AG04450 (cell line): ENCODE measurements around the gene DOCK3. TPM values are rescaled to one million over a fixed set of nuclear protein-coding genes. Genes with fewer than 3 reads are reported as not detected.
"Not testable (repeated sequence)": the region's sequence is repeated elsewhere in the genome, so short reads cannot be mapped to it uniquely, and the experiment has no call there.

Source experiments
- CTCF ChIA-PET: fragments of 300-600, 350-600 bp; formaldehyde crosslinking; extraction: SDS; loops from one replicate; lab custom pipeline; 2022; ENCODE audit warnings: antibody characterized with exemption, inconsistent platforms; lab: Charles Lee
- POLR2A ChIA-PET: fragments of 350-600 bp; formaldehyde crosslinking; extraction: SDS; loops from one replicate; lab custom pipeline; 2021; ENCODE audit warnings: antibody characterized with exemption, inconsistent platforms; lab: Yijun Ruan, JAX
- DNase-seq: peaks from one replicate; pipeline ENCODE4 v3.0.0-alpha.2; 2011; ENCODE audit warnings: low read depth, low spot score
- H3K27ac ChIP-seq: one replicate; pipeline ENCODE4 v1.5.1; 2012; ENCODE audit warnings: low read depth, low read length, control low read depth
- H3K27me3 ChIP-seq: one replicate; pipeline ENCODE4 v1.6.0; 2012; ENCODE audit warnings: low read length; ENCODE audit not compliant: control insufficient read depth, insufficient read depth
- H3K4me3 ChIP-seq: 2 replicates; pipeline ENCODE4 v1.5.1; 2011; ENCODE audit warnings: mild to moderate bottlenecking, low read depth, low read length, control low read depth
- H3K9me3 ChIP-seq: 2 replicates; pipeline ENCODE4 v1.5.1; 2012; ENCODE audit warnings: low read length; ENCODE audit not compliant: control insufficient read depth, insufficient read depth
- CTCF ChIP-seq: IDR thresholded peaks from 2 replicates; pipeline ENCODE4 v1.5.1; 2011; ENCODE audit warnings: low read depth, low read length, control low read depth, inconsistent platforms
- polyA plus RNA-seq: library from polyadenylated mRNA; depleted of rRNA; stranded (reverse); fragments of >200 nt; gene quantifications from 2 replicates; pipeline ENCODE4 v1.2.3, GENCODE V29; 2011

The DOCK3 gene
- polyA plus RNA-seq, 1 experiment: 0.07 TPM

- no peak for TF ChIP-seq CTCF
- Histone ChIP-seq H3K9me3 (no peaks in the 10 kb centered on the region), H3K27me3 (no peaks in the 10 kb centered on the region), H3K27ac (no peak overlapping the region), H3K4me3 (no peak overlapping the region)
- CTCF ChIA-PET: no interaction called here
- POLR2A ChIA-PET: no interaction called here
- no peak for DNase-seq
Observed at GRCh38 chr3:51057121-51057520, 382.4 kb downstream of the DOCK3 start.

- Histone ChIP-seq H3K27ac (no peak overlapping the region), H3K9me3 (no peaks in the 10 kb centered on the region), H3K4me3 (no peak overlapping the region), H3K27me3 (no peaks in the 10 kb centered on the region)
- DNase-seq: no peak
- ChIA-PET CTCF (no interaction called here), POLR2A (no interaction called here)
- no peak for TF ChIP-seq CTCF
Observed at GRCh38 chr3:51063053-51063452, 388.3 kb downstream of the DOCK3 start.

- Histone ChIP-seq H3K27me3 (no peaks in the 10 kb centered on the region), H3K9me3 (no peaks in the 10 kb centered on the region), H3K4me3 (no peak overlapping the region), H3K27ac (no peak overlapping the region)
- POLR2A ChIA-PET: no interaction called here
- no peak for TF ChIP-seq CTCF
- no peak for DNase-seq
- CTCF ChIA-PET: interaction anchor here (0.8 kb wide), 1 partner anchor 25 kb away, joined by 3 read pairs; no protein-coding TSS in a partner anchor
Observed at GRCh38 chr3:51075221-51075775, 400.6 kb downstream of the DOCK3 start.

- DNase-seq: no peak
- CTCF ChIA-PET: no interaction called here
- TF ChIP-seq CTCF: no peak
- Histone ChIP-seq H3K27me3 (no peaks in the 10 kb centered on the region), H3K4me3 (no peak overlapping the region), H3K9me3 (no peaks in the 10 kb centered on the region), H3K27ac (no peak overlapping the region)
- POLR2A ChIA-PET: no interaction called here
Observed at GRCh38 chr3:51082363-51082762, 407.6 kb downstream of the DOCK3 start.

DNA sequence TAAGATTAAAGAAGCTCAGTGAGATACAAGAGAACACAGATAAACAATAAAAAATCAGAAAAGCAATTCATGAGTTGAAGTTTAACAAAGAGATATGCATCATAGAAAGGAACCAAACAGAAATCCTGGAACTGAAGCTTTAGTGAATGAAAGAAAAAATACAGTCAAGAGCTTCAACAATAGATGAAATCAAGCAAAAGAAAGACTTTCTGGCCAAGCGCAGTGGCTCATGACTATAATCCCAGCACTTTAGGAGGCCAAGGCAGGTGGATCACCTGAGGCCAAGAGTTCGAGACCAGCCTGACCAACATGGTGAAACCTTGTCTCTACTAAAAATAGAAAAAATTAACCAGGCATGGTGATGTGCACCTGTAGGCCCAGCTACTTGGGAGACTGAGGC lies 408.8 kb downstream of the DOCK3 start:
- no peaks in the 10 kb centered on the region for H3K9me3 ChIP-seq
- ChIA-PET CTCF (interaction anchor here (1.3 kb wide), 2 partner anchors 15 to 17 kb away, joined by 3 to 7 read pairs; no protein-coding TSS in a partner anchor), POLR2A (no interaction called here)
- no peak overlapping the region for H3K4me3 ChIP-seq
- no peak for DNase-seq
- H3K27me3 ChIP-seq: no peaks in the 10 kb centered on the region
- no peak for TF ChIP-seq CTCF
- no peak overlapping the region for H3K27ac ChIP-seq

GRCh38 chr3:51092141-51092540 lies 417.4 kb downstream of the DOCK3 start:
- DNase-seq, H3K27me3 ChIP-seq, POLR2A ChIA-PET, CTCF ChIA-PET, H3K27ac ChIP-seq, H3K9me3 ChIP-seq, H3K4me3 ChIP-seq: not testable (repeated sequence)

DNA sequence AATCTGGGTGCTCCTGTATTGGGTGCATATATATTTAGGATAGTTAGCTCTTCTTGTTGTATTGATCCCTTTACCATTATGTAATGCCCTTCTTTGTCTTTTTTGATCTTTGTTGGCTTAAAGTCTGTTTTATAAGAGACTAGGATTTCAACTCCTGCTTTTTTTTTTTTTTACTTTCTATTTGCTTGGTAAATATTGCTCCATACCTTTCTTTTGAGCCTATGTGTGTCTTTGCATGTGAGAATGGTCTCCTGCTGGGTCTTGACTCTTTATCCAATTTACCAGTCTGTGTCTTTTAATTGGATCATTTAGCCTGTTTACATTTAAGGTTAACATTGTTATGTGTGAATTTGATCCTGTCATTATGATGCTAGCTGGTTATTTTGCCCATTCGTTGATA lies 420.1 kb downstream of the DOCK3 start:
- H3K27ac ChIP-seq, H3K27me3 ChIP-seq, H3K4me3 ChIP-seq, POLR2A ChIA-PET, DNase-seq, H3K9me3 ChIP-seq: not testable (repeated sequence)
- CTCF ChIA-PET: interaction anchor here (0.7 kb wide), 1 partner anchor 624 kb away, joined by 3 read pairs; no protein-coding TSS in a partner anchor
